Adrenal gland (tissue), 5 donors: ENCODE data around the gene LIMD2.

Experiments used
- POLR2A ChIP-seq, 2 donors: fragments of 450-650 bp; IDR thresholded peaks; one replicate each; pipeline ENCODE4 v1.6.1; 2017; ENCODE audit warnings: antibody characterized with exemption in 2 of 2, mild to moderate bottlenecking in 2 of 2, moderate library complexity in 1 of 2
- TF ChIP-seq, protein P1 (sequence below), 6 experiments: fragments of 450-650 bp in 4 of 6; fragments of 200-600 bp in 2 of 6; sonication (generic) in 1 of 6; IDR thresholded peaks; 1 replicate in 5 of 6; 2 replicates in 1 of 6; pipeline versions ENCODE4 v1.5.1 to v1.8.0; 2016 to 2021; ENCODE audit warnings: antibody characterized with exemption in 6 of 6, mild to moderate bottlenecking in 2 of 6, moderate library complexity in 1 of 6
- donor health status: DM: no; HTN: no; CAD: no.

GRCh38 chr17:63704836-63705235, 4.9 kb upstream of the LIMD2 start:
- TF ChIP-seq, protein P1, sequence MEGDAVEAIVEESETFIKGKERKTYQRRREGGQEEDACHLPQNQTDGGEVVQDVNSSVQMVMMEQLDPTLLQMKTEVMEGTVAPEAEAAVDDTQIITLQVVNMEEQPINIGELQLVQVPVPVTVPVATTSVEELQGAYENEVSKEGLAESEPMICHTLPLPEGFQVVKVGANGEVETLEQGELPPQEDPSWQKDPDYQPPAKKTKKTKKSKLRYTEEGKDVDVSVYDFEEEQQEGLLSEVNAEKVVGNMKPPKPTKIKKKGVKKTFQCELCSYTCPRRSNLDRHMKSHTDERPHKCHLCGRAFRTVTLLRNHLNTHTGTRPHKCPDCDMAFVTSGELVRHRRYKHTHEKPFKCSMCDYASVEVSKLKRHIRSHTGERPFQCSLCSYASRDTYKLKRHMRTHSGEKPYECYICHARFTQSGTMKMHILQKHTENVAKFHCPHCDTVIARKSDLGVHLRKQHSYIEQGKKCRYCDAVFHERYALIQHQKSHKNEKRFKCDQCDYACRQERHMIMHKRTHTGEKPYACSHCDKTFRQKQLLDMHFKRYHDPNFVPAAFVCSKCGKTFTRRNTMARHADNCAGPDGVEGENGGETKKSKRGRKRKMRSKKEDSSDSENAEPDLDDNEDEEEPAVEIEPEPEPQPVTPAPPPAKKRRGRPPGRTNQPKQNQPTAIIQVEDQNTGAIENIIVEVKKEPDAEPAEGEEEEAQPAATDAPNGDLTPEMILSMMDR (IDR thresholded peaks at IDR 0.05): no peak
- TF ChIP-seq POLR2A (IDR thresholded peaks at IDR 0.05): no peak
